ENCODE data around the gene PFKM.
A peak's percentile ranks its signal among the peaks of the same experiment; 100 is the strongest.

The PFKM gene

GRCh38 chr12:48157889-48158370 lies 38.8 kb downstream of the PFKM start:
- Histone ChIP-seq H3K4me1 (ENCODE audit: low read length) (peaks cover 11% of the 10 kb centered on the region), H3K27me3 (ENCODE audit: low read depth, low read length) (no peaks in the 10 kb centered on the region), H4K20me1 (ENCODE audit: insufficient read depth, low read length) (no peaks in the 10 kb centered on the region), H3K79me2 (ENCODE audit: low read length) (peaks cover 13% of the 10 kb centered on the region), H2AFZ (ENCODE audit: low read depth, low read length) (peak overlapping the region; percentile 98), H3K4me3 (ENCODE audit: low read length) (peak overlapping the region; percentile 96), H3K4me2 (ENCODE audit: low read length) (peak overlapping the region; percentile 97), H3K9ac (ENCODE audit: low read length) (peak overlapping the region; percentile 85), H3K27ac (ENCODE audit: low read length) (peak overlapping the region; percentile 69), H3K36me3 (replicated peaks; ENCODE audit: low read depth, low read length) (peaks cover 4% of the 10 kb centered on the region), H3K9me3 (ENCODE audit: insufficient read depth, low read length) (no peaks in the 10 kb centered on the region)
- TF ChIP-seq EZH2phosphoT487 (IDR thresholded peaks at IDR 0.05; ENCODE audit: low read depth) (no peak), CTCF (IDR thresholded peaks at IDR 0.05; ENCODE audit: low read depth, low read length) (no peak)

- Histone ChIP-seq H3K27me3 (ENCODE audit: low read depth, low read length) (no peaks in the 10 kb centered on the region), H4K20me1 (ENCODE audit: insufficient read depth, low read length) (no peaks in the 10 kb centered on the region), H2AFZ (ENCODE audit: low read depth, low read length) (no peak overlapping the region), H3K9me3 (ENCODE audit: insufficient read depth, low read length) (no peaks in the 10 kb centered on the region), H3K4me3 (ENCODE audit: low read length) (no peak overlapping the region), H3K4me1 (ENCODE audit: low read length) (peaks cover 6% of the 10 kb centered on the region), H3K36me3 (replicated peaks; ENCODE audit: low read depth, low read length) (no peaks in the 10 kb centered on the region), H3K4me2 (ENCODE audit: low read length) (no peak overlapping the region), H3K79me2 (ENCODE audit: low read length) (peaks cover 13% of the 10 kb centered on the region), H3K9ac (ENCODE audit: low read length) (no peak overlapping the region), H3K27ac (ENCODE audit: low read length) (no peak overlapping the region)
- TF ChIP-seq CTCF (IDR thresholded peaks at IDR 0.05; ENCODE audit: low read depth, low read length) (no peak), EZH2phosphoT487 (IDR thresholded peaks at IDR 0.05; ENCODE audit: low read depth) (no peak)
Measured at GRCh38 chr12:48160046-48160445, 40.9 kb downstream of the PFKM start.

- Histone ChIP-seq H3K4me1 (ENCODE audit: low read length) (peaks cover 6% of the 10 kb centered on the region), H3K9ac (ENCODE audit: low read length) (no peak overlapping the region), H3K9me3 (ENCODE audit: insufficient read depth, low read length) (no peaks in the 10 kb centered on the region), H2AFZ (ENCODE audit: low read depth, low read length) (no peak overlapping the region; the same call in 1 of the 2 replicates), H3K27me3 (ENCODE audit: low read depth, low read length) (no peaks in the 10 kb centered on the region), H3K36me3 (replicated peaks; ENCODE audit: low read depth, low read length) (no peaks in the 10 kb centered on the region), H3K79me2 (ENCODE audit: low read length) (peaks cover 13% of the 10 kb centered on the region), H3K4me3 (ENCODE audit: low read length) (no peak overlapping the region), H3K4me2 (ENCODE audit: low read length) (no peak overlapping the region), H3K27ac (ENCODE audit: low read length) (no peak overlapping the region), H4K20me1 (ENCODE audit: insufficient read depth, low read length) (no peaks in the 10 kb centered on the region)
- TF ChIP-seq EZH2phosphoT487 (IDR thresholded peaks at IDR 0.05; ENCODE audit: low read depth) = no peak
- no peak for TF ChIP-seq CTCF (IDR thresholded peaks at IDR 0.05; ENCODE audit: low read depth, low read length)
Measured at GRCh38 chr12:48160807-48161206, 41.6 kb downstream of the PFKM start.

GRCh38 chr12:48163150-48163747 lies 44.1 kb downstream of the PFKM start:
- H3K4me2 ChIP-seq (ENCODE audit: low read length) = no peak overlapping the region
- no peaks in the 10 kb centered on the region; the same call in 1 of the 2 replicates for H3K4me1 ChIP-seq (ENCODE audit: low read length)
- no peak for TF ChIP-seq CTCF (IDR thresholded peaks at IDR 0.05; ENCODE audit: low read depth, low read length)
- TF ChIP-seq EZH2phosphoT487 (IDR thresholded peaks at IDR 0.05; ENCODE audit: low read depth) = no peak
- H3K9me3 ChIP-seq (ENCODE audit: insufficient read depth, low read length) = no peaks in the 10 kb centered on the region
- no peaks in the 10 kb centered on the region for H3K79me2 ChIP-seq (ENCODE audit: low read length)
- H3K36me3 ChIP-seq (replicated peaks; ENCODE audit: low read depth, low read length) = no peaks in the 10 kb centered on the region
- H3K27me3 ChIP-seq (ENCODE audit: low read depth, low read length) = no peaks in the 10 kb centered on the region
- H4K20me1 ChIP-seq (ENCODE audit: insufficient read depth, low read length) = no peaks in the 10 kb centered on the region
- no peak overlapping the region for H3K9ac ChIP-seq (ENCODE audit: low read length)
- H3K27ac ChIP-seq (ENCODE audit: low read length) = no peak overlapping the region
- H2AFZ ChIP-seq (ENCODE audit: low read depth, low read length) = no peak overlapping the region
- no peak overlapping the region for H3K4me3 ChIP-seq (ENCODE audit: low read length)

Data from OCI-LY3 (cell line).